SU-DHL-6 (cell line): Measurements from ENCODE around the gene HINFP.

Experiments
- H2AFZ ChIP-seq: fragments of 200-600 bp; sonication (generic); 2 replicates; pipeline ENCODE4 v1.6.1; 2014; ENCODE audit warnings: low read depth, mild to moderate bottlenecking, moderate library complexity, mixed read lengths, antibody characterized with exemption, low read length; ENCODE audit not compliant: severe bottlenecking
- H3F3A ChIP-seq: fragments of 200-600 bp; shearing (Covaris generic); 2 replicates; pipeline ENCODE4 v1.6.0; 2016; ENCODE audit warnings: antibody characterized with exemption, mild to moderate bottlenecking; ENCODE audit not compliant: insufficient read depth
- H3K27ac ChIP-seq: fragments of 200-600 bp; sonication (generic); 2 replicates; pipeline ENCODE4 v1.5.1; 2016; ENCODE audit warnings: low read depth, mild to moderate bottlenecking, low read length, moderate library complexity, mixed read lengths
- H3K27me3 ChIP-seq: fragments of 200-600 bp; sonication (generic), shearing (Covaris generic); 2 replicates; pipeline ENCODE4 v1.6.0; 2014; ENCODE audit warnings: mild to moderate bottlenecking, low read length
- H3K36me3 ChIP-seq: fragments of 200-600 bp; sonication (generic); 2 replicates; pipeline ENCODE4 v1.6.1; 2014; ENCODE audit warnings: mild to moderate bottlenecking, low read length, mixed read lengths
- H3K4me2 ChIP-seq: fragments of 300-600, 200-600 bp; shearing (Covaris generic), sonication (generic); 2 replicates; pipeline ENCODE4 v1.6.0; 2014; ENCODE audit warnings: low read length, low read depth, mild to moderate bottlenecking; ENCODE audit not compliant: poor library complexity, severe bottlenecking
- H3K4me3 ChIP-seq: fragments of 200-600 bp; sonication (generic); 2 replicates; pipeline ENCODE4 v1.5.1; 2014; ENCODE audit warnings: antibody characterized with exemption, low read length, mild to moderate bottlenecking, mixed read lengths; ENCODE audit not compliant: insufficient read depth, poor library complexity, severe bottlenecking
- H3K79me2 ChIP-seq: fragments of 200-600 bp; sonication (generic); 2 replicates; pipeline ENCODE4 v1.6.1; 2014; ENCODE audit warnings: mild to moderate bottlenecking, low read length, moderate library complexity; ENCODE audit not compliant: insufficient read depth
- H3K9ac ChIP-seq: fragments of 200-600 bp; sonication (generic); 2 replicates; pipeline ENCODE4 v1.7.0; 2014; ENCODE audit warnings: mild to moderate bottlenecking, low read length
- H3K9me2 ChIP-seq: fragments of 200-600 bp; sonication (generic); replicated peaks from 2 replicates; pipeline ENCODE4 v1.6.1; 2014; ENCODE audit warnings: low read length; ENCODE audit not compliant: insufficient read depth
- H3K9me3 ChIP-seq: fragments of 200-600 bp; sonication (generic); 2 replicates; pipeline ENCODE4 v1.6.1; 2014; ENCODE audit warnings: low read length, mixed read lengths; ENCODE audit not compliant: insufficient read depth
- H4K20me1 ChIP-seq: fragments of 200-600 bp; sonication (generic); 2 replicates; pipeline ENCODE4 v1.6.1; 2014; ENCODE audit warnings: low read depth, mild to moderate bottlenecking, antibody characterized with exemption, low read length, moderate library complexity, mixed read lengths
- CTCF ChIP-seq: fragments of 200-600 bp; sonication (generic); IDR thresholded peaks from one replicate; pipeline ENCODE4 v1.5.1; 2017; ENCODE audit warnings: antibody characterized with exemption, mild to moderate bottlenecking, low read length, moderate library complexity; ENCODE audit not compliant: insufficient read depth, poor library complexity, severe bottlenecking
- EZH2phosphoT487 ChIP-seq: fragments of 200-600 bp; sonication (generic), shearing (Covaris generic); conservative IDR thresholded peaks from 2 replicates; pipeline ENCODE4 v1.6.1; 2018; ENCODE audit warnings: mild to moderate bottlenecking, antibody characterized with exemption, low read length, moderate library complexity, mixed read lengths

The HINFP gene

GRCh38 chr11:119144825-119145486, 23.6 kb downstream of the HINFP start:
- Histone ChIP-seq H3F3A (no peaks in the 10 kb centered on the region), H3K27me3 (no peaks in the 10 kb centered on the region), H2AFZ (no peak overlapping the region), H3K79me2 (no peaks in the 10 kb centered on the region), H3K9me2 (no peaks in the 10 kb centered on the region), H3K9me3 (no peaks in the 10 kb centered on the region), H3K9ac (no peak overlapping the region), H3K27ac (no peak overlapping the region), H4K20me1 (no peaks in the 10 kb centered on the region), H3K36me3 (no peaks in the 10 kb centered on the region), H3K4me3 (no peak overlapping the region), H3K4me2 (no peak overlapping the region)
- TF ChIP-seq EZH2phosphoT487 (no peak), CTCF (no peak)

DNA sequence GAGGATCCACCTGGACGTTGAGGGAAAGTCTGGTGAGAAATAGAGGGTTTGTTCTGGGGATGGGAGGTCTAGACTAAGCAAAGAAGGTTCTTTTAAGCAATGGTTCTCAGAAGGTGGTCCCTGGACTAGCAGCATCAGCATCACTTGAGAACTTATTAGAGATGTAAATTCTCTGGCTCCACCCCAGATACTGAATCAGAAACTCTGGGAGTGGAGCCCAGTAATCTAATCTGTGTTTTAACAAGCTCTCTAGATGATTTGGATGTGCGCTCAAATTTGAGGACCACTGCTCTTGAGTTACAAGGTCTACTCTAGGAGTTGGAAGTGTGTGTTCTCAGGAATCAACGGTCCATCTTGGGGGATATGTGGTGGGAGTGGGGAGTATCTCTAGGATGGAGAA, 24.2 kb downstream of the HINFP start:
- TF ChIP-seq CTCF (no peak), EZH2phosphoT487 (no peak)
- Histone ChIP-seq H3K27ac (no peak overlapping the region), H3K9ac (no peak overlapping the region), H3F3A (no peaks in the 10 kb centered on the region), H3K27me3 (no peaks in the 10 kb centered on the region), H2AFZ (no peak overlapping the region), H3K4me2 (no peak overlapping the region), H3K9me2 (no peaks in the 10 kb centered on the region), H3K79me2 (no peaks in the 10 kb centered on the region), H4K20me1 (no peaks in the 10 kb centered on the region), H3K4me3 (no peak overlapping the region), H3K9me3 (no peaks in the 10 kb centered on the region), H3K36me3 (no peaks in the 10 kb centered on the region)

GRCh38 chr11:119147604-119148333, 26.4 kb downstream of the HINFP start:
- no peak overlapping the region for H2AFZ ChIP-seq
- H3F3A ChIP-seq, result no peaks in the 10 kb centered on the region
- H3K9me2 ChIP-seq, result no peaks in the 10 kb centered on the region
- no peaks in the 10 kb centered on the region for H3K36me3 ChIP-seq
- no peak overlapping the region for H3K9ac ChIP-seq
- H3K4me2 ChIP-seq, result no peak overlapping the region
- H3K79me2 ChIP-seq, result no peaks in the 10 kb centered on the region
- H4K20me1 ChIP-seq, result no peaks in the 10 kb centered on the region
- TF ChIP-seq CTCF, result no peak
- TF ChIP-seq EZH2phosphoT487, result no peak
- no peaks in the 10 kb centered on the region for H3K27me3 ChIP-seq
- H3K27ac ChIP-seq, result no peak overlapping the region
- H3K4me3 ChIP-seq, result no peak overlapping the region
- H3K9me3 ChIP-seq, result no peaks in the 10 kb centered on the region
